ENCODE measurements around the gene NPBWR2. TPM values are rescaled to one million over a fixed set of nuclear protein-coding genes. Genes with fewer than 3 reads are reported as not detected.

The NPBWR2 gene, protein sequence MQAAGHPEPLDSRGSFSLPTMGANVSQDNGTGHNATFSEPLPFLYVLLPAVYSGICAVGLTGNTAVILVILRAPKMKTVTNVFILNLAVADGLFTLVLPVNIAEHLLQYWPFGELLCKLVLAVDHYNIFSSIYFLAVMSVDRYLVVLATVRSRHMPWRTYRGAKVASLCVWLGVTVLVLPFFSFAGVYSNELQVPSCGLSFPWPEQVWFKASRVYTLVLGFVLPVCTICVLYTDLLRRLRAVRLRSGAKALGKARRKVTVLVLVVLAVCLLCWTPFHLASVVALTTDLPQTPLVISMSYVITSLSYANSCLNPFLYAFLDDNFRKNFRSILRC
- total RNA-seq, result not detected in 2 replicates

DNA sequence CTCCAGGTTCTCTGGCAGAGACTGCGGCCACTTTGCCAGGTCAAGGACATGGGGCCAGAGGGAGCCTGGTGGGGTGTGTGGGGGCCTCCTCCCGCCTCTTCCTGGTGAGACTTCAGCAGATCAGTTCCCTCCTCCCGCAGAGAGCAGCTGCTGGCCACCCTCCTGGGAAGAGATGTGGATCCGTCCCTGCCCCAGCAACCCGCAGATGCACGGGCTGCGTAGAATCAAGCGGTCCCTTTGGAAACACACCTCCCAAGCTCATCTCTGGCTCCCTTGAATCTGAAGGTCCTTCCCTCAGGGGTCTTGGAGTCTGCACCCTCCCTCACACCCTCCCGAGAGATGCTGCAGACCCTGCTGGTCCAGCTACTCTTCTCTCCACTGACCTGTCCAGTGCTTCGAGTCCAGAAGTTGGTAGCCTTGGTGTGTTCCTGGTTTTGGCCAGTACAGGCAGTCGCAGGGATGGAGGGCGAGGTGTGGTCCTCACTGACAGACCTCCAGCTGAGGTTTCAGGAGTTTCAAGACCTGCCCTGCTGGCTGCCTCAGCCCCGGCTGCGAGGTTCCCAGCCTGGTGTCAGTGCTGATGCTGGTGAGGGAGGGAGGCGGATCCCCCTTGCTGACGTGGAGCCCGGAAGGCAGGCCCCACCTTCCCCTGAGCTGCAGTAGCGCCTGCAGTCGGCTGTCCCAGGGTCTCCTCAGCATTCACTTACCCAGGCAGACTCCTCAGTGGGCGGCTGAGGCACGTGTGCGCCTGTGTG is at the start of gene NPBWR2:
Gene NPBWR2, minus strand, starts transcription at position 585 of the 755 bp plus-strand sequence. CDS start 734 bp downstream, outside the sequence.
- no peak within 1 kb of the TSS for H3K4me3 ChIP-seq (ENCODE audit: low read depth, low read length)
- no peak for DNase-seq (ENCODE audit: low read depth)
- TF ChIP-seq, protein P1, sequence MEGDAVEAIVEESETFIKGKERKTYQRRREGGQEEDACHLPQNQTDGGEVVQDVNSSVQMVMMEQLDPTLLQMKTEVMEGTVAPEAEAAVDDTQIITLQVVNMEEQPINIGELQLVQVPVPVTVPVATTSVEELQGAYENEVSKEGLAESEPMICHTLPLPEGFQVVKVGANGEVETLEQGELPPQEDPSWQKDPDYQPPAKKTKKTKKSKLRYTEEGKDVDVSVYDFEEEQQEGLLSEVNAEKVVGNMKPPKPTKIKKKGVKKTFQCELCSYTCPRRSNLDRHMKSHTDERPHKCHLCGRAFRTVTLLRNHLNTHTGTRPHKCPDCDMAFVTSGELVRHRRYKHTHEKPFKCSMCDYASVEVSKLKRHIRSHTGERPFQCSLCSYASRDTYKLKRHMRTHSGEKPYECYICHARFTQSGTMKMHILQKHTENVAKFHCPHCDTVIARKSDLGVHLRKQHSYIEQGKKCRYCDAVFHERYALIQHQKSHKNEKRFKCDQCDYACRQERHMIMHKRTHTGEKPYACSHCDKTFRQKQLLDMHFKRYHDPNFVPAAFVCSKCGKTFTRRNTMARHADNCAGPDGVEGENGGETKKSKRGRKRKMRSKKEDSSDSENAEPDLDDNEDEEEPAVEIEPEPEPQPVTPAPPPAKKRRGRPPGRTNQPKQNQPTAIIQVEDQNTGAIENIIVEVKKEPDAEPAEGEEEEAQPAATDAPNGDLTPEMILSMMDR (IDR thresholded peaks at IDR 0.05; ENCODE audit: insufficient read depth, low read depth, low read length), result no peak

DNA sequence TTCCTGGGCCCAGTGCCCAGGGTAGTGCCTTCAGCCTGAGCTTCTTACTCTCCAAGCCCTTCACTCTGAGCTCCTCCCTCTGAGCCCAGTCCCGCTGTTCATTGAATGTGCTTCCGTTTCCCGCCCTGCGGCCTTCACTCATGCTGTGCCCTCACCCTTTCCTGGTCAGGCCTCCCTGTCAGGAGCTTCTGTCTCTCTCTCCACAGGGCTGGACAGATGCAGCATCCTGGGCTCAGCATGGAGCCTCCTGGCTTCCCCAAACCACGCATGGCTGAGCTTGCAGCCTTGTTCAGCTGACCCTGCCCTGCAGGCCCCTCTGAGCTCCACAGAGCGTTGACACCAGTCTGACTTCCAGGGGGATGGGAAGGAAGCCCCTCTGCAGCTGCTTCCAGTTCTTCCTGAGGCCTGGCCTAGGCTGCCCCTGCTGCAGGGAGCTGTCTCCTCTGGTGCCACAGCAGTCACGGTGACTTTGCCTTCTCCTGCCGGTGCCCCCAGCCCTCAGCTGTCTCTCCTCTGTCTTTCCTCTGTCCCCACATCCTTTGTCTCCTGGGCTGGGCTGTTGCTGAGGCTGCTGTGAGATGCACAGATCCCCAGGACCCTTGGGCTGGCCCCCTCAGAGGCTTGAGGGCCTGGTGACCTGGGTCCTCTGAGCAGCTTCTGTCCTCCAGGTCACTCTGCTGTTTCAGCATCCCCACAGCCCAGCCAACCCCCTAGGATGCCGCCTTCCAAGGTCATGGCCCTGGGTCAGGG is 48.9 kb upstream of the NPBWR2 start:
- DNase-seq (ENCODE audit: low read depth), result no peak
- TF ChIP-seq, protein P1 (IDR thresholded peaks at IDR 0.05; ENCODE audit: insufficient read depth, low read depth, low read length), result no peak
- H3K4me3 ChIP-seq (ENCODE audit: low read depth, low read length), result no peak overlapping the region

DNA sequence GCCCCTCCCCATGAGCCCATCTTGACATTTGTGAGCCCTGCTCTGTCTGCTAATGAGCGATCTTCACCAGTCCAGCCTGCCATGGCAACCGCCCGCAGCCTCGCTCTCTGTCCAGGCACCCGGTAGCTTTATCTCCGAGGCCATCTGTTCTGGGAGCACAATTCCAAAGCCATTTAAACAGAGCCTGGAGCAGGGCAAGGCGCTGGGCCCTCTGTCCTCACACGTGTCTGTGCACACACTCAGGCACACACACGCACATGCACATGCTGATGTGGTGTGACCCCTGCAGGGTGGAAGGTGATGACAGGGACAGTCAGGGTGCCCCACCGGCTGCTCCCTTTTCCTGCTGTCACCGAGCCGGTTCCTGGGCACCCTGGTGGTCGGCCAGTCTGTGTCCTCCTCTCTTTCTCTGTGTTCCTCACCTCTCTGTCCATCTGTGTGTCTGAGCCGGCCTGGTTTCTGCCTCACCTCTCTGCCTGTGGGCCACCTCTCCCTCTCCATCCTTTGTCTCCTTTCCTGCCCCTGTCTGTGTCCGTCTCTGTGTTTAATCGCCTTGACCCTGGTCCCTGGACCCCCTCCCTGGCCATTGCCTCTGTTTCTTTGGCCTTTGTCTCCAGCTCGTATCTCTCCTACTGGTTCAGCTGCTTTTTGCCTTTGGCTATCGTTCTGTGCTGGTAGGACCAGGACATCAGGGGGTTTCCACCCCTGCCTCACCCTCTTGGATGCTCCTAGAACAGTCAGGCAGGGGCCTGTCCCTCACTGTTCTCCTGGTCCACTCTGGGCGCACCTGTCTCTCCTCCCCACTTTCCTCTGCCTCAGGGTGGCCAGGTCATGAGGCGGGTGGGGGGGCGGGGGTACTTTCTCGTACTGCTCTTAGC is 48.1 kb upstream of the NPBWR2 start:
- no peak for DNase-seq (ENCODE audit: low read depth)
- TF ChIP-seq, protein P1 (IDR thresholded peaks at IDR 0.05; ENCODE audit: insufficient read depth, low read depth, low read length), result no peak

DNA sequence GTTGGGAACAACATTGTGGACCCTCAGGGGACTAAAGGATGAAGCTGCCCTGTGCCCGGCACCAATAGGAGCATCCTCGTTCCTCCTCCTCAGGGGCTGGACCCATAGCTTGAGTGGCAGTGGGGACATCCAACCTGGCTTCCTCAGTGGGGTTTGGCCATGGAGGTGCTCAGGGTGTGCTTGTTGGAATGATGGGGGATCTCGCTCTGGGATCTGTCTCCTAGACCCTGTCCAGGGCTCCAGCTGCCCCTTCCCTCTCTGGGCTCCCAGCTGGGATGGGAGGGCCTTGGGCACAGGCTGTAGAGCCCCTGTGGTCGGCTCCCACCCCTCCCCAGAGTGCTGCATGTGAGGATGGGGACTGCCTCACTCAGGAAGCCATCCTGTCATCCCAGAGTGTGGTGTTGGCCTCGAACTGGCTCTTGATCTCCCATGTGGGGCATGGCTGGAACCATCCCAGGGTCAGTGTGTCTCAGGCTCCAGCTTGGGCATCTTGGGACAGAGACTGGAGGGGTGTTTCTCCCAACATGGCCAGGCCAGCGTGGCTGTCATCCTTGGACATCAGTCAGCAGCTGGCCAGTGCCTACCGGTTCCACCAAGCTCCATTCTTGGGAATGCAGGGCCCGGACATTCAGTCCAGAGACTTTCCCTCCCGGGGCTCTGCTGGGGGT is 47.4 kb upstream of the NPBWR2 start:
- DNase-seq (ENCODE audit: low read depth), result no peak
- TF ChIP-seq, protein P1 (IDR thresholded peaks at IDR 0.05; ENCODE audit: insufficient read depth, low read depth, low read length), result no peak
- no peak overlapping the region for H3K4me3 ChIP-seq (ENCODE audit: low read depth, low read length)

More for the DNA sequence above, 48.1 kb upstream of the NPBWR2 start:
- no peak overlapping the region for H3K4me3 ChIP-seq (ENCODE audit: low read depth, low read length)

DNA sequence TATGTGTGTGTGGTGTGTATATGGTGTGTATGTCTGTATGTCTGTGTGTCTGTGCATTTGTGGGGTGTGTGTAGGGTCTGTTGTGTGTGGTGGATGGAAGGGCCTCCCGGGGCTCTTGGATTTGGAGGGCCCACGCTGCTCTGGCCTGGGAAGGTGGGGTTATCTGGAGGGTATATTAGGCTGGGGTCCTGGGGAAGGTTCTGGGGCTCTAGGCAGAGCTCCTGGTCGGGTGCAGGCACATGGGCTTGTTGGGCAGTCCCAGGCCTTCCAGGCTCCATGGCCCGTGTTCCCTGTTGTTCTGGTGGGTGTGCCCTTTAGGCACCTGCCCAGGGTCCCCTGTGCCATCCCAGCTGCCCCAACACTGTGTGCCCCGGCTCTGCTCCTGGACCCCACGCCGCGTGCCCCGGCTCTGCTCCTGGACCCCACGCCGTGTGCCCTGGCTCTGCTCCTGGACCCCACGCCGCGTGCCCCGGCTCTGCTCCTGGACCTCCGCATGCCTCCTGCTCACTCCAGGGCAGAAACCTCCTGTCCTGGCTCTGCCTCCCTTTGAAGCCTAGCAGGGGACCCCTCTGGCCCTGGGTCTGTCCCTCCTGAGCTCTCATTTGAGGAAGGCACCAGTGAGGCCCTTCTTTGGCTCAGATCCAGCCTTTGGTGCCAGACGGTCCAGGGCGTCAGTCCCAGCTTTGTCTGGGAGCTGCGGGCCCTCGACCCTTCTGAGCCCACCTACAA is 46.7 kb upstream of the NPBWR2 start:
- TF ChIP-seq, protein P1 (IDR thresholded peaks at IDR 0.05; ENCODE audit: insufficient read depth, low read depth, low read length), result no peak
- no peak for DNase-seq (ENCODE audit: low read depth)
- H3K4me3 ChIP-seq (ENCODE audit: low read depth, low read length), result no peak overlapping the region

Data from fibroblast of villous mesenchyme (primary cell).